Stimulated activated CD4-positive, alpha-beta T cell treated with anti-CD3 and anti-CD28 coated beads, Interleukin-12 subunit alpha, Interleukin-12 subunit beta, amount 100 ng/mL, for 24 hours (primary cell): ENCODE data around the gene IER3.

Experiments used
- DNase-seq, 2 experiments: peaks; one replicate each; pipeline ENCODE4 v3.0.0-alpha.2; 2020; ENCODE audit warnings: low read depth in 2 of 2

Gene IER3

GRCh38 chr6:30747902-30748769, 3.8 kb upstream of the IER3 start:
- DNase-seq: no peak

- DNase-seq: no peak
These were observed 2.9 kb upstream of the IER3 start for GRCh38 chr6:30747300-30747687.

- DNase-seq: peak in 1 of 2 experiments; percentile 48
These were observed 971 bp downstream of the IER3 start for GRCh38 chr6:30743099-30744053.

- DNase-seq: peak; percentile 90 to 97
These were observed 1.8 kb downstream of the IER3 start, which contains the start of gene FLOT1 for GRCh38 chr6:30742316-30743098. Gene FLOT1, minus strand, starts transcription at chr6:30742687. Its CDS starts 498 bp downstream, at chr6:30742189.

GRCh38 chr6:30741789-30742315, 2.5 kb downstream of the IER3 start:
- DNase-seq: peak in 1 of 2 experiments; percentile 59

- DNase-seq: no peak
These were observed 3.1 kb downstream of the IER3 start for GRCh38 chr6:30741063-30741779.

- no peak for DNase-seq
These were observed 3.8 kb downstream of the IER3 start for GRCh38 chr6:30740540-30740870.

- no peak for DNase-seq
These were observed 5.8 kb downstream of the IER3 start for GRCh38 chr6:30738532-30738931.

- no peak for DNase-seq
These were observed 8.6 kb downstream of the IER3 start for GRCh38 chr6:30735668-30736314.

GRCh38 chr6:30732237-30732943, 12.0 kb downstream of the IER3 start:
- no peak for DNase-seq

- DNase-seq: peak; percentile 74 to 81
These were observed 13.5 kb downstream of the IER3 start for GRCh38 chr6:30730601-30731435.

GRCh38 chr6:30727920-30728553, 16.3 kb downstream of the IER3 start:
- no peak for DNase-seq

GRCh38 chr6:30726506-30727413, 17.6 kb downstream of the IER3 start:
- no peak for DNase-seq

GRCh38 chr6:30725713-30726505, 18.4 kb downstream of the IER3 start:
- no peak for DNase-seq

- DNase-seq: no peak
These were observed 19.3 kb downstream of the IER3 start for GRCh38 chr6:30724906-30725667.
